ENCODE results near the gene HOXA7.

- no peak for TF ChIP-seq CTCF (IDR thresholded peaks at IDR 0.05; ENCODE audit: low read length)
- no peak for TF ChIP-seq EZH2 (optimal IDR thresholded peaks at IDR 0.05; ENCODE audit: low read depth, low read length)
- no peak for TF ChIP-seq EZH2phosphoT487 (IDR thresholded peaks at IDR 0.05; ENCODE audit: low read length)
Observed at GRCh38 chr7:27180431-27181420, 24.3 kb upstream of the HOXA7 start.
